HG03103 (cell line): ENCODE data around the gene CROCC2.

ENCODE experiments used
- ATAC-seq: cut with Tn5 transposase; IDR thresholded peaks from one replicate; pipeline ENCODE4 v1.9.1; 2021; ENCODE audit warnings: low read depth; ENCODE audit not compliant: unreplicated experiment

CROCC2 gene

DNA sequence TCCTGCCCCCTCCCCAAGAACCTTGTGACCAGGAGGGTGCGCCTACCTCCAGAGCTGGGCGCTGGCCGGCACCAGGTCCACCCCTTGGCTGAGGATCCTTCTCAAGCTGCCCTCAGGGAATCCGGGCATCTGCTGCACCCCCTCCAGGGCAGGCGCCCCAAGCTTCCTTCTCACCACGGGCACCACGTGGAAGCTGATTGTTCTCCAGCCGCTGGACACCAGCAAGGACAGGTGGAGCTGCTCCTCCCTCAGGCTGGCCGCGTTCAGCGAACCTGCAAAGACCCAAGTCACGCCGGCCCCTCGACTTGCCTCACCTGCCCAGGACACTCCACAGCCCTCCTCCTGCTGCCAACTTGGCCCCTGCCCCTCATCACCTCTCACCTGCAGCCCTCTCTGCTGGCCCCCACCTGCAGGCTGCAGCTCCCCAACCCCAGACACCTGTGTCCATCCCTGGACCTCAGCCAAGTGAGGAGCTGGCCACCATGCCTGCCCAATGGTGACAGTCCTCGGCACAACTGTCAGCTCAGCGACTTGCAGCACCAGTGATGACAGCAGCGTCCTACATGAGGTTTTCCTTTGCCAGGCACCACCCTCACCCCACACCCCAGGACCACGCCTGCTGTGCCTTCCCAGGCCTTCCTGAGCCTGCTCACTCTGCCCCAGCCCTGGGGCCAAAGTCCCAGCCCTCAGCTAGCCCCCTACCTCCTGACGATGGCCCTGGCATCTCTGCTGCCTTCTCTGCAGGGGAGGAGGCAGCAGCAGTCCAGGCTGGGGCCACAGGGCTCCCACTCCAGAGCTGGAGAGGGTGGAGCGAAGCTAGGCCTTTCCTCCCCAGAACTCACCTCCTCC, 14.4 kb upstream of the CROCC2 start:
- no peak for ATAC-seq

DNA sequence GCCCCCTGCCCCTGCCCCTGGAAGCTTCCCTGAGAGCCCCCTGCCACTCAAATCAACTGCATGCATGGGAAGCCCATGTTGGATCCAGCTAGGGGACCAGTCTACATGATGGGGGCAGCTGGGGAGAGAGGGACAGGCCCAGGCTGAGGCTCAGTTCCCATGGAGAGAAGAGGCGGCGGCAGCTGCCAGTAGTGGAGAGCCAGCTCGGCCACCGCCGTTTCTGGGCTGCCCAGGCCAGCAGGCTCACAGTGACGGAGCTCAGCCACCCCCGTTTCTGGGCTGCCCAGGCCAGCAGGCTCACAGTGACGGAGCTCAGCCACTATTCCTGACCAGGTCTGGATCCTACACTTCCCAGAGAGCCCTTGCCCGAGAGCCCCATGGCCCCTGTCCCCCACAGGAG, 13.8 kb upstream of the CROCC2 start:
- no peak for ATAC-seq

DNA sequence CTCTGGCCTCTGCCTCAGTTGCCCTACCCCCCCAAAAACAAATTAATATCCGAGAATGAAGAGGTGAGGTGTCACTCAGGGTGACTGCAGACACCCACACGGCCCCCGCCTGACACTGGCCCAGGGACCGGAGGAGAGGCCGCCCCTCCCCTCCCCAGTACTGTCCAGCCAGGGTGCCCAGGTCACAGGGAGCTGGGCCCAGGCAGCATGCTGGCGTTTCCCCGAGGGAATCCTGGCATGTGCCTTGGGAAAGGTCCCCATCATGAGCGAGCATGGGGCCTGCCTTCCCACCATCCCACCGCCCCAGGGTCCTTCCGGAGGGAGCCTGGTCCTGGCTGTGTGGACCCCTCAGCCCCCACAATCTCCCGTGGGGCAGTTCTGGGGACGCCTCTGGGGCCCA, 13.2 kb upstream of the CROCC2 start:
- no peak for ATAC-seq

DNA sequence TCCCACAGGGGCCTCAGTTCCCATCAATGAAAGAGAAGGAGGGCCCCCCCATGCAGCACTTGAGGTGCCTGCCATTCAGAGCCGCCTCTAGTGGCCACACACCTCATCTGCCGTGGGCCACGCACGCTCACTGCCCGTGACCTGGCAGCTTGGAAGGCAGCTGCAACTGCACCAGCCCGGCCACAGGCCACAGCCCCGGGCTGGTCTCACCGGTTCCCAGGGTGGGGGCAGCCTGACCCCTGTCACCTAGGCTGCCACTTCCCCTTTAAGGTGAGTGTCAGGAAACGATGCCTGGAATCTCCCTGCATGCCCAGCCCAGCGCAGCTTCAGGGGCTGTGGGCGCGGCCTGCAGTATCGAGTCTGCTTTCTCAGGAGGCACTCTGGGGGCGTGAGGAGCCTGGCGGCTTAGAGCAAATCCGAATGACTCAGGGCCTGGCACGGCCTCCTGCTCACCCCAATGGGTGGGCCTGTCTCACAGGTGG, 12.7 kb upstream of the CROCC2 start:
- no peak for ATAC-seq

DNA sequence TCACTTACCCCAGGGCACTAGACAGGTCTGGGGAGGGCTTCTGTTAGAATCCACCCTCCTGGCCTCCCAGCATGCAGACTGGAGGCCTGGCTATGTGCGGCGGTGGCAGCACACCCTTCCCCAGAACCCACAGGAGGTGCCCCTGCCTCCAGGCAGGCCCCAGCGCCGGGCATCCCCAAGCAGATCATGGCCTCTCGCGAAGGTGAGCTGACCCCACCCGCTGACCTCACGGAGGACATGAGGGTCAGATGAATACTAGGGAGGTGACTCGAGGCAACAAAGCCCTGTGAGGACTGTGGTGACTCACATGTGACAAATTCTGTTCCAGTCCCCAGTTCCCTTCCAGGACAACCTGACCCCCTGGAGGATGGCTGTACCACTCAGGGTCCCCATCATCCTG, 12.1 kb upstream of the CROCC2 start:
- ATAC-seq = no peak

DNA sequence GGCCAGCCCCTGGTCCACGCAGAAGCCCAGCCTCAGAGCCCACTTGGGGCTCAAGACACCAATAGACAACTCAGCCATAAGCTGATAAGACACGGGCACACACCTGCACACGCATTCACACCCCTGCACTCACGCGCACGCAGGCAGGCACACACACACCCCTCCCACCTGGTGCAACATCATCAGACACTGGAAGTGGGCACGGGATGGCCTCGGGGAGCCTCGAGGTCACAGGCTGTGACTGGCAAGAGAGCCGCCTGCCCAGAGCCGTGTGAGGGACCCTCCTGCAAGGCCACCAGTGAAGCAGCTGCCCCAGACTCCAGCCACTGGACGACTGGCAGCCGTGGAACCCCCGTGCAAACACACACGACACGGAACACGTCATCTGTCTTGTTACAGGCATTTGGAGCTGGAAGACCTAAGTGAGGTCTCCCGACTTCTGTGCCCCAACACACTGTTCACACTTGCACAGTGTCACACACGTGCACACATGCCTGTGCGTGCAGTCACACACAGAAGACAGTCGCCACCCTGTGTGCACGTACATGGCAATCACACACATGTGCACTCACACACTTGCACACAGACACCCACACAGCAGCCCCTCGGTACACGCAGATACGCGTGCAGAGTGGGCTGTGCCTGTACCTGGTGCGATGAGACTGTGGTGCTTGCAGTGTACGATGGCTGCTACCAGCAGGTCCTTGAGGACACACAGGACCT, 11.1 kb upstream of the CROCC2 start:
- no peak for ATAC-seq

DNA sequence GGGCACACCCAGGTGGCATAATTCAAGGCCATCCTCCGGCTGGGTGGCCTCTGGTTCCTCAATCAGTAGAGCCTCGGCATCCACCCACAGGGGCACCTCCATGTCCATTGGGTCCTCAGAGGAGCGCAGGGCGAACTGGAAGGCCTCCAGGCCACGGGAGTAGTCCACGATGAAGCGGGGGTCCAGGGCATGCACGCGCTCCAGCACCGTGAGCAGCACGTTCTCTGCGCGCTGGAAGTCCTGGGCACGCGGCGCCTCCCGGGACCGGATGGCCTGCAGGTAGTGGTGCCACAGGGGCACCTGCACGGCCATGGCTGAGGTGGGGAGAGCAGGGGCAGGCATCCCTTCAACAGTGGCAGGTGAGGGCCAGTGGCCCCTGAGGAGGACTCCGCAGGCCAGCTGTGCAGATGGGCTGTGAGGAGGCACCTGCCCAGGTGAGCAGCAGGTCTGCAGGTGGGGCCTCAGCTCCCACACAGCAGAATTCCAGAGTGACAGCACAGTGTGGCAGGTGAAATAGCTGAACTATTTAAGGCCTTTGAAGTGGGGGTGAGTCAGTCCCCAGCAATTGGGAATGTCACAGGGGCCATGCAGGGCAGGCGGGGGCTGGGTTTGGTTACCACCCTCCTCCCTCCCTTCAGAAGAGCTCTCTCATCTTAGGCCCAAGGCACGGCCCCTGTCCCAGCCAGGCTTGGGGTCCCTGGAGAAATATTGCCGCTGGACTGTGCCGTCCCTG, 10.3 kb upstream of the CROCC2 start, which contains the start of gene MAB21L4:
MAB21L4 (minus strand) TSS at position 501 of the 733 bp plus-strand sequence; CDS start at position 342, 159 bp downstream.
- no peak for ATAC-seq

DNA sequence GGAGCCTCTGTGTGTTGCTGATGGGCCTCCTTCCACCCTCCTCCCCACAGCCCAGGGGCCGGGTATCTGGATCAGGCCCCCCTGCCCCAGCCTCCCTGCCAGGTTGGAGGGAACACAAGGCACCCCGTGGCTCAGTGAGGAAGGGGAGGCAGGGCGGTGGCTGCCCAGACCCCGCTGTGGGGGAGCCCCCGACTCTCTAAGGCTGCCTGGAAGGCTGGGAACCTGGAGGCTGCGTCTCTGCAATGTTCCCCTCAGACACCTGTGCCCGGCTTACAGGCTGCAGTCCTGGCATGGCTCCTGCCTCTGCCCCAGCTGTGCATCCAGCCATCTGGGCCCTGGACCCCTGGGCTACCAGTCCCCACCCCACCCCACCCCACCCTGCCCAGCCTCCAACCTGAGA, 9.7 kb upstream of the CROCC2 start:
- ATAC-seq = no peak

DNA sequence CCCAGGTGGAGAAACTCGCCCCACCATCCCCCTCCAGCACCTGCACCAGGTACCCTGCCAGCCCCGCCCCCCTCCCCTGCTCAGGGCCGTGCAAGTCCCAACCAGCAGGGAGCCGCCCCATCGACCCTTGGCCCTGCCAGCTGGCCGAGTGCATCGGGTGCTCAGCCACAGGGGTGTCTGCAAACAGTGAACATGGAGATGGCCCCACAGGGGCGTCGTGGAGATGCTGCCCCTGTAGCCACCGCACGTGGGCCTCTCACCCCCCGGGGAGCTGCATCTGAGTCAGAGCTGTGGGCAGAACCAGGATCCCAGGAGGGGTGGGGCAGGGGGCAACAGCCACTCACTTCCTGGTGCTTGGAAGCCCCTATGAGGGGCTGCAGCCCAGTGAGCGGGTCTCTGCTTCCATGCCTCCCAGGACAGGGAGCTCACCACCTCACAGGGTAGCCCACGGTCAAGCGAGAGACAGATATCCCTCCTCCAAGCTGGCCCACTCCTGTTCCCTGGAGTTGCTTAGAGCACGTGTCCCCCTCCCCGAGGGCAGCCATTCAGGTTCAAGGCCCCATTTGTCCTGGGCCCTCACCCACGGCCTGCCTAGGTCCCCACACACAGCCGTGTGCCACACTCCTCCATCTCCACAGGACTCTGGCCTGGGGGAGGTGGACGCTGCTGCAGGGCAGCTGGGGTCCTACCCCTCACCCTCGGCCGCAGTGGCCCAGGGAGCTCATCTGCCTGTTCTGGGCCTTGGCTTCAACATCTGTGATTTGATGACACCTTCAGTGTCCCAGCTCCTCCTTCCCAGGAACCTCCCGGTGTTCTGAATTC, 9.1 kb upstream of the CROCC2 start:
- no peak for ATAC-seq

DNA sequence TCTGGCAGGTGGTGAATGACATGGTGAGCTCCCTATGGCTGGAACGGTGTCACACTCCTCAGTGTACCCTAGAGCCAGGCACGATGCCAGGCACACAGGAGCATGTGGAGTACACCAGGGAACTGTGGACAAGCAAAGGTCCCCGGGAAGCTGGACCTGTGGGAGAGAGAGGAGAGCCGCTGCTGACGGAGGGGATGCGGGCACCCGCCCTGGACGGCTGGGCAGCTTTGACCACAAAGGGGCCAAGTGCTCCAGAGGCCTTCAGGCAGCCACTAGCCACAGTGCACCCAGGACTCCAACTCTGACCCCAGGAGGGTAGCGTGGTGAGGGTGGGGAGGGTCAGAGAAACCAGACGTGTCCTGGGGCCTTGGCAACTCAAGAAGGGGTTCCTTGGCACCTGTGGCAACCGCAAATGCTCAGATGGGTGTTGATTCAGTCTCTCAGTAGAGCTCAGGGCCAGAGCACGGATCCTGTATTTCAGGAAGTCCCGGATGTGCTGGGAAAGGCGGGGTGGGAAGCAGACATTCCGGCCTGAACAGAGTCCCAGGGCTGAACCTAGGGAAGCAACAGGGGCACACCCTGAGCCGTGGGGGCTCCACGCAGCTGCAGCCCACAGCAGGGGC, 7.9 kb upstream of the CROCC2 start:
- no peak for ATAC-seq

DNA sequence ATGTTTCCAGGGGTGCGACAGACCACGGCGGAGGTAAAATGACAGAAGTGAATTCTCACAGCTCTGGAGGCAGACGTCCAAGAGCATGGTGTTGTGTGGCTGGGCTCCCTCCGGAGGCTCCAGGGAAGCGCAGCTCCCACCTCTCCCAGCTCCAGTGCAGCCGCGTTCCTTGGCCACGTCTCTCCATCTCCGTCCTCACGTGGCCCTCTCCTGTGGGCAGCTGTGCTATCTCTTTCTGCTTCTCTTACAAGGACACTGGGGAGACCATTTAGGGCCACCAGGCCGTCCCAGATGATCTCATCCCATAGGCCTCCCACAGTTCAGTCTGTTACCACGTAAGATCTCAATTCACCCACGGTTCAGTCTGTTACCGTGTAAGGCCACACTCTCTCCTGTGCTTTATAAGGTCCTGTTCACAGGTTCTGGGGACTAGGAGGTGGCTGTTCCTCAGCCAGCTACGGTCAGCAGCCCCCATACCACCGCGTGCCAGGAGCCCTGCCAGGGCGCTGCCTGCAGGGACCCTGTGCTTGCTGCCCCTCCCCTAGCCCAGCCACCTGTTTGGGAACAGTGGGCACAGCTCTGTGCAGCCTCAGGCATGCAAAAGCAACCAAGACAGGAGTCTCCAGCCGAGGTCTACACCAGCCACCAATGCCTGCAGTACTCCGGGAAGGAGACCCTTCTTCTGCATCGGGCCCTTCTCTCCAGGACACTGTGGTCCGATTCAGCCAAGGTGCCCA, 7.2 kb upstream of the CROCC2 start:
- ATAC-seq = no peak

DNA sequence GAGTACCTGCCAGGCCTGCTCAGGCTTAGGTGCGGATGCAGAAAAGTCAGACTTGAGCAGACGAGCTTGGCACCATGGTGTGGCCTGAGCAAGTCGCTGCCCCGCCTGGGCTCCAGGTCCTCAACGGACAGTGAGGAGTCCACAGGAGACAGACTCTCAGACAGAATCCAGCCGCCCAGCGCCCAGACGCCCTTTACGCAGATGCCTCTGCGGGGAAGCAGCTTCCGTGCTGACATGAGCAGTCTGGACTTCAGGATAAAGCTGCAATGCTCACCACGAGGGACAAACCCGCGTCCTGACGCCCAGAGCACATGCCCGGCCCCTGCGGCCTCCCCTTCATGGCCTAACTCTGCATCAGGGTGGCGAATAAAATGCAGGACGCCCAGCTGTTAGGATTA, 6.7 kb upstream of the CROCC2 start:
- ATAC-seq = no peak

DNA sequence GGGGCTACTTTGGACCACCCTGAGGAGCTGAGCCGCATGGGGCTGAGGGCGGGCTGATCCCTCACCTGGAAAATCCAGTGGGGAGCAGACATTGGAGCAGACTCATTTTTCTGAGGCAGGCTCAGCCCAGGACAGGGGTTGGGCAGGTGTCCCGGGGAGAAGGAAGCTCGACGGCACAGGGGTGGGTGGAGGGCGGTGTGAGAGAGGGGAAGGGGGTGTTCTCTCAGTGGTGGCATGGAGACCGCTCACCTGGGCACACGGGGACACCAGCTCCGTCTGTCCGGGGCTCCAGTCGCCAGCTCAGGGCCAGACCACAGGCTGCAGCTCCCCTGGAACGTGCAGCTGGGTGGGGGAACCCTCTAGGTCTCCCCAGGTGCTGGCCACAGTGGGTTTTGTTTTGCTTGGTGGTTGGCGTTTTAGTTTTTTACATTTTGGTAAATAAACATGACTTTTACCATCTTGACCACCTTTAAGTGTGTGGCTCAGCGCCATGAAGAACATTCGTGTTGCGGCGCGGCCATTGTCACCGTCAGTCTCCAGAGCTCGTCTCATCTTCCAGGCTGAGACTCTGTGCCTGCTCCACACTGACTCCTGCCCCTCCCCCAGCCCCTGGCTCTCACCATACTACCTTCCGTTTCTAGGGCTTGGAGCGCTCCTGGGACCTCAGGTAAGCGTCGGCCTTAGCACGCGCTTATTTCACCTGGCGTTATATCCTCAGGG, 5.8 kb upstream of the CROCC2 start:
- ATAC-seq = no peak

DNA sequence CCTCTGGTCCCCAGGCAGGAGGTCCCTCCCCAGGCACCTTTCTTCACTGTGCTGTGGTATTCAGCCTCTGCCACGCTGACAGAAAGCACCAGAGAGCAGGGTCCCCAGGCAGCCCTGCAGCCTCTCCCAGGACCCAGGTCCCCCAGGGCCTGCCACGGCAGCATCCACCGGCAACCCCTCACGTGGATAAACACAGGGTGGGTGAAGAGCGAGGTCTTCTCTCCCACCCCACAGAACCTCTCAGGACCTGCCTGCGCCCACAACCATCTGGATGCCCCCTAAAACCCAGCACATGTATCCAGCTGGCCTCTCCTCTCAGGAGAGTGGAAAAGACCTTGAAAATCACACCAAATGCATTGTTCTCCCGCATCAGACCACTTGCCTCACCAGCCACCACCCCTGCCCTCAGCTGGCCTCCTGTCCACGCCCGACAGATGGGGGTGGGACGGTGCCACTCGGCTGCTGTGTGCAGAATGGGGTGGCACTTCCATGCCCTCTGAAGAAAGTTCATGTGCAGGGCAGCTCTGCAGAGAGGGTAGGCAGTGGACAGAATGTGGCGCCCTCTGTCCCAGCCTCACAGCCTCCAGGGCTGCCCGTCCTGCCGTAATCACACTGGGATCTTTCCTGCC, 4.0 kb upstream of the CROCC2 start:
- ATAC-seq = no peak

DNA sequence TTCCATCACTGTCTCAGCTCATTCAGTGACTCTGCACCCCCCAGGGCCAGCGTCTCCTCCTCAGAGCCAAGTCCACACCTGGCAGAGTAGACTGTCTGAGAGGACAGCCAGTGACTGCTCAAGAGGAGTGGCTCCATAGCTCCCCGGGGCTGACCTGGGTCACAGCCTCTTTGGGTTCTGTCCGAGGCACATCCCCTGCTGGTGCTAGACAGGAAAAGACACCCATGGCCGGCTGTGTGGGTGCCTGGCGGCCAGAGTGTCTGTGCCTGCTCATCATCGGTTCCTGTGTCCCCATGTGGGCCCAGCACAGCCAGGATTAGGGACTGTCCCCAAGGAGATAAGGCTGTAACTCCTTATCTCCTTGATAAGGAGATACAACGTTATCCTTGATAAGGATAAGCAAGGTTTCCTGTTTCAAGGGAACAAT, 3.5 kb upstream of the CROCC2 start:
- ATAC-seq = no peak

DNA sequence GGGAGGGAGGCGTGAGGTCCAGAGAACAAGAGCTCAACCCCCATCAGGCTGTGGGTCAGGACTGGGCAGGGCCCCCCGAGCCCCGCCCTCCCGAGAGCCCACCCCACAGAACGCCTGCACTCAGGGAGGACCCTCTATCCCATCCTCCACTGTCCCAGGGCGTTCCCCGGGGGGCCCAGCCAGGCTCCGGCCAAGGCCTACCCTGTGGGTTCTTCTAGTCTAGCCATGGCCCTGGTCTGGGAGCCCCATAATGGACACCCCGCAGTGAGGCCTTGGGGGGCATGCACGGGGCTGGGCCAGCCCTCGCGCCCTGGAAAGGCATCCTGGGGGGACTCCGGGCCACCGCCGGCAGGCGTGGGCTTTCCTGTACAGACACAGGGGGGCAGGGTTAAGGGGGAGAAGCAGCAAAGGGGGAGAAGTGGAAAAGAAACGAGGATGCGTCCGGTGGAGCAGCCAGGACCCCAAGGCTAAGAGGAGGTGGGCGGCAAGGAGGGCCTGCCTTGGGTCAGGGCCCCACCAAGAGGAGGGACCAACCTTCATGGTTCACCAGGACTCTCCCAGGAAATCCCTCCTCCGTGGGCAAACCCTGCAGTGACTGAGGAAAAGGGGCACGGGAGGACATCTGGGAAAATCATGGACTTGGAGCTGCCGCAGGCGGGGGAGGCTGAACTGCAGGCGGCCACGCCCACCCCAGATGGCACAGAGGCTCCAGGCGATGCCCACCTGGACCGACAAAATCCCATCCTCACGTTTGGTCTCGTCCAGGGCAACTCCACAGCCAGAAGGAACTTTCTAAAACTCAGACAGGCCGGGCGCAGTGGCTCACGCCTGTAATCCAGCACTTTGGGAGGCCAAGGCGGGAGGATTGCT, 2.7 kb upstream of the CROCC2 start:
- ATAC-seq = no peak
